Testis (tissue), 3 donors: ENCODE measurements around the gene CMTM5. TPM values are rescaled to one million over a fixed set of nuclear protein-coding genes. Genes with fewer than 3 reads are reported as not detected.

Experiments used
- DNase-seq: peaks from one replicate; pipeline ENCODE4 v3.0.0-alpha.2; 2019
- H3K27ac ChIP-seq, 2 donors: fragments of 200-600 bp; sonication (generic); one replicate each; pipeline ENCODE4 v1.5.1; 2019
- H3K27me3 ChIP-seq: fragments of 200-600 bp; sonication (generic); one replicate; pipeline ENCODE4 v1.5.1; 2019
- H3K36me3 ChIP-seq: fragments of 200-600 bp; sonication (generic); one replicate; pipeline ENCODE4 v1.5.1; 2017; ENCODE audit warnings: low read depth; ENCODE audit errors: missing control alignments
- H3K4me1 ChIP-seq: fragments of 200-600 bp; sonication (generic); one replicate; pipeline ENCODE4 v1.5.1; 2019
- H3K4me3 ChIP-seq, 2 donors: fragments of 200-600 bp; sonication (generic); one replicate each; pipeline ENCODE4 v1.5.1; 2017 to 2019
- H3K9me3 ChIP-seq: fragments of 200-600 bp; sonication (generic); one replicate; pipeline ENCODE4 v1.5.1; 2017
- CTCF ChIP-seq, 3 experiments: fragments of 450-650 bp in 2 of 3; fragments of 200-600 bp in 1 of 3; sonication (generic) in 1 of 3; IDR thresholded peaks; one replicate each; pipeline ENCODE4 v1.5.1; 2016 to 2019; ENCODE audit warnings: antibody characterized with exemption in 3 of 3, mild to moderate bottlenecking in 2 of 3, moderate library complexity in 1 of 3
- POLR2A ChIP-seq: fragments of 450-650 bp; IDR thresholded peaks from one replicate; pipeline ENCODE4 v1.6.1; 2017; ENCODE audit warnings: antibody characterized with exemption, mild to moderate bottlenecking, moderate library complexity
- WGBS, 2 donors: methylation state at CpG; one replicate each; pipeline ENCODE4 v1.1.5; 2018; 5-methylcytosine and 5-hydroxymethylcytosine counted together
- intact Hi-C: fragments of 100-400 bp; cut with DNase I; formaldehyde crosslinking; loops from one replicate; pipeline ENCODE4 v1.15.1; 2023; ENCODE audit warnings: low total_unique reads
- polyA plus RNA-seq: library from polyadenylated mRNA; stranded (reverse); fragments of 350-450 nt; fragmentation: Illumina TruSeq; extraction: RNeasy Lipid Tissue Mini Kit (QIAGEN cat#74804); gene quantifications from one replicate; pipeline ENCODE4 v1.2.3, GENCODE V29; 2014; ENCODE audit warnings: low read depth, low replicate concordance; ENCODE audit not compliant: insufficient read depth
- total RNA-seq, 2 donors: library from RNA; depleted of rRNA; stranded (reverse); fragments of >200 nt; gene quantifications; one replicate each; pipeline ENCODE4 v1.2.3, GENCODE V29; 2016

Gene CMTM5
- total and polyA plus RNA-seq, 3 donors from 2014 or later, result 0.55 to 0.84 (median 0.81) TPM

GRCh38 chr14:23409966-23410635 is 33.3 kb downstream of the CMTM5 start:
- 82 to 86% methylated on average over 14 of the region's 14 CpGs for WGBS, 2 donors
- no peaks in the 10 kb centered on the region for H3K27me3 ChIP-seq
- H3K9me3 ChIP-seq, result no peaks in the 10 kb centered on the region
- intact Hi-C loops, result no loop called here
- no peak for TF ChIP-seq POLR2A
- TF ChIP-seq CTCF (IDR thresholded peaks at IDR 0.05), result no peak
- H3K4me1 ChIP-seq, result peaks cover 15% of the 10 kb centered on the region
- H3K4me3 ChIP-seq, result no peak overlapping the region
- no peaks in the 10 kb centered on the region for H3K36me3 ChIP-seq
- no peak overlapping the region for H3K27ac ChIP-seq
- DNase-seq, result no peak

GRCh38 chr14:23411563-23412525 is 35.0 kb downstream of the CMTM5 start:
- no peak overlapping the region for H3K4me3 ChIP-seq
- peaks cover 15% of the 10 kb centered on the region for H3K4me1 ChIP-seq
- DNase-seq, result no peak
- intact Hi-C loops, result no loop called here
- H3K27ac ChIP-seq, result no peak overlapping the region
- H3K27me3 ChIP-seq, result no peaks in the 10 kb centered on the region
- H3K36me3 ChIP-seq, result no peaks in the 10 kb centered on the region
- no peak for TF ChIP-seq POLR2A
- no peak for TF ChIP-seq CTCF (IDR thresholded peaks at IDR 0.05)
- no peaks in the 10 kb centered on the region for H3K9me3 ChIP-seq
- WGBS, 2 donors, result 86 to 89% methylated on average over 9 to 14 of the region's 14 CpGs

- Histone ChIP-seq H3K4me3 (no peak overlapping the region), H3K9me3 (no peaks in the 10 kb centered on the region), H3K27ac (no peak overlapping the region), H3K4me1 (peaks cover 27% of the 10 kb centered on the region), H3K27me3 (no peaks in the 10 kb centered on the region), H3K36me3 (no peaks in the 10 kb centered on the region)
- intact Hi-C loops, result no loop called here
- TF ChIP-seq CTCF (IDR thresholded peaks at IDR 0.05) (no peak), POLR2A (no peak)
- no peak for DNase-seq
- WGBS, 2 donors, result 78 to 79% methylated on average over 9 to 16 of the region's 16 CpGs
Measured at GRCh38 chr14:23413681-23414080, 36.8 kb downstream of the CMTM5 start.

- Histone ChIP-seq H3K4me3 (no peak overlapping the region), H3K27ac (peak overlapping the region in 1 of 2 donors; percentile 56), H3K36me3 (no peaks in the 10 kb centered on the region), H3K27me3 (no peaks in the 10 kb centered on the region), H3K4me1 (peaks cover 27% of the 10 kb centered on the region), H3K9me3 (no peaks in the 10 kb centered on the region)
- intact Hi-C loops, result no loop called here
- WGBS, 2 donors, result 22 to 37% methylated on average over 3 of the region's 3 CpGs
- no peak for TF ChIP-seq POLR2A
- no peak for TF ChIP-seq CTCF (IDR thresholded peaks at IDR 0.05)
- peak; percentile 25 for DNase-seq
Measured at GRCh38 chr14:23414254-23414653, 37.4 kb downstream of the CMTM5 start.
